ENCODE results near the gene AGAP1.

Gene AGAP1

GRCh38 chr2:235642446-235643098 lies 148.7 kb downstream of the AGAP1 start:
- TF ChIP-seq, protein P1, sequence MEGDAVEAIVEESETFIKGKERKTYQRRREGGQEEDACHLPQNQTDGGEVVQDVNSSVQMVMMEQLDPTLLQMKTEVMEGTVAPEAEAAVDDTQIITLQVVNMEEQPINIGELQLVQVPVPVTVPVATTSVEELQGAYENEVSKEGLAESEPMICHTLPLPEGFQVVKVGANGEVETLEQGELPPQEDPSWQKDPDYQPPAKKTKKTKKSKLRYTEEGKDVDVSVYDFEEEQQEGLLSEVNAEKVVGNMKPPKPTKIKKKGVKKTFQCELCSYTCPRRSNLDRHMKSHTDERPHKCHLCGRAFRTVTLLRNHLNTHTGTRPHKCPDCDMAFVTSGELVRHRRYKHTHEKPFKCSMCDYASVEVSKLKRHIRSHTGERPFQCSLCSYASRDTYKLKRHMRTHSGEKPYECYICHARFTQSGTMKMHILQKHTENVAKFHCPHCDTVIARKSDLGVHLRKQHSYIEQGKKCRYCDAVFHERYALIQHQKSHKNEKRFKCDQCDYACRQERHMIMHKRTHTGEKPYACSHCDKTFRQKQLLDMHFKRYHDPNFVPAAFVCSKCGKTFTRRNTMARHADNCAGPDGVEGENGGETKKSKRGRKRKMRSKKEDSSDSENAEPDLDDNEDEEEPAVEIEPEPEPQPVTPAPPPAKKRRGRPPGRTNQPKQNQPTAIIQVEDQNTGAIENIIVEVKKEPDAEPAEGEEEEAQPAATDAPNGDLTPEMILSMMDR (IDR thresholded peaks at IDR 0.05; ENCODE audit: control insufficient read depth, extremely low read depth, insufficient read depth), result no peak
- no peak overlapping the region for H3K4me3 ChIP-seq (ENCODE audit: low read depth, low read length)
- DNase-seq (ENCODE audit: low read depth), result no peak

GRCh38 chr2:235643680-235644511 lies 150.1 kb downstream of the AGAP1 start:
- no peak overlapping the region for H3K4me3 ChIP-seq (ENCODE audit: low read depth, low read length)
- DNase-seq (ENCODE audit: low read depth), result no peak
- TF ChIP-seq, protein P1 (IDR thresholded peaks at IDR 0.05; ENCODE audit: control insufficient read depth, extremely low read depth, insufficient read depth), result no peak

GRCh38 chr2:235647264-235647663 lies 153.4 kb downstream of the AGAP1 start:
- TF ChIP-seq, protein P1 (IDR thresholded peaks at IDR 0.05; ENCODE audit: control insufficient read depth, extremely low read depth, insufficient read depth), result no peak
- no peak for DNase-seq (ENCODE audit: low read depth)
- H3K4me3 ChIP-seq (ENCODE audit: low read depth, low read length), result no peak overlapping the region

- H3K4me3 ChIP-seq (ENCODE audit: low read depth, low read length), result no peak overlapping the region
- no peak for DNase-seq (ENCODE audit: low read depth)
- TF ChIP-seq, protein P1 (IDR thresholded peaks at IDR 0.05; ENCODE audit: control insufficient read depth, extremely low read depth, insufficient read depth), result no peak
Measured at GRCh38 chr2:235647877-235648276, 154.0 kb downstream of the AGAP1 start.

DNA sequence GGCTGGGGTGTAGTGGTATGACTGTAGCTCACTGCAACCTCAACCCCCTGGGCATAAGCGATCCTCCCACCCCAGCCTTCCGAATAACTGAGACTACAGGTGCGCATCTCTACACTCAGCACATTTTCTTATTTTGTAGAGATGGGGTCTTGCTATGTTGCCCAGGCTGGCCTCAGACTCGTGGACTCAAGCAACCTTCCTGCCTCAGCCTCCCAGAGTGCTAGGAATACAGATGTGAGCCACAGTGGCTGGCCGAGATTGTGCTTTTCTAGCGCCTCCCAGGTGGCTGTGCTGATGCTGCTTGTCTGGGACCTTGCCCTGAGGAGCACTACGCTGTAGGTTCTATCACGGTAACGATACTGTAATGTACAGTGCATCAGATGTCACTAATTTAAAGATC lies 155.6 kb downstream of the AGAP1 start:
- TF ChIP-seq, protein P1 (IDR thresholded peaks at IDR 0.05; ENCODE audit: control insufficient read depth, extremely low read depth, insufficient read depth), result no peak
- H3K4me3 ChIP-seq (ENCODE audit: low read depth, low read length), result no peak overlapping the region
- DNase-seq (ENCODE audit: low read depth), result no peak

DNA sequence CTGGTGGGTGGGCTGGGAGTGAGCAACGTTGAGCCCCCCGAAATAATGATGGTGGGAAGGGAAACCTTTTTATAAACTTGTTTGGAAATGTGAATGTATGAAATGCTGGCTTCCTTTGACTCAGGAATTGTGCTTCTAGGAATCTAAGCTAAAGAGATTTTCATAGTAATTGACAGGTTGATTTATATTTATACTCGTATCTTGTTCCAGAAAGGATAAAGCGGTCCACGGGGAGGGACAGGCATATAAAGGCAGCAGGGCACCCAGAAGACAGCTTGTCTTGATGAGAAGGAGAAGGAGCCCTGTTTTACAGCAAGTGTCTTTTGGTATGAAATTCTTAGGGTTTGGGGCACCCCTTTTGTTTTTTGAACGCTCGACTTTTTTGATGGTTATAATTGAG lies 157.8 kb downstream of the AGAP1 start:
- H3K4me3 ChIP-seq (ENCODE audit: low read depth, low read length), result no peak overlapping the region
- no peak for DNase-seq (ENCODE audit: low read depth)
- TF ChIP-seq, protein P1 (IDR thresholded peaks at IDR 0.05; ENCODE audit: control insufficient read depth, extremely low read depth, insufficient read depth), result no peak
